ENCODE results near the gene HOOK1. TPM values are rescaled to one million over a fixed set of nuclear protein-coding genes. Genes with fewer than 3 reads are reported as not detected.

The HOOK1 gene
- total and polyA plus RNA-seq, 2 experiments from 2014 or later = 27.4 to 27.6 TPM

- TF ChIP-seq ZNF462 (CRISPR knock-in tag; IDR thresholded peaks at IDR 0.05) (no peak), EZH2phosphoT487 (IDR thresholded peaks at IDR 0.05; ENCODE audit: unreplicated experiment) (no peak), NANOG (IDR thresholded peaks at IDR 0.05; ENCODE audit: borderline replicate concordance) (no peak), CREB1 (CRISPR knock-in tag; IDR thresholded peaks at IDR 0.05; ENCODE audit: low read depth) (no peak), STAT1 (IDR thresholded peaks at IDR 0.05; ENCODE audit: unreplicated experiment) (no peak), ZNF114 (CRISPR knock-in tag; IDR thresholded peaks at IDR 0.05) (no peak), EZH2 (IDR thresholded peaks at IDR 0.05; ENCODE audit: low read depth, unreplicated experiment) (no peak), ZNF331 (CRISPR knock-in tag; IDR thresholded peaks at IDR 0.05; ENCODE audit: low read depth) (no peak), JUNB (IDR thresholded peaks at IDR 0.05; ENCODE audit: unreplicated experiment) (no peak), ETS1 (IDR thresholded peaks at IDR 0.05) (no peak)
These were observed 47.6 kb upstream of the HOOK1 start (continued) for GRCh38 chr1:59767119-59767518.

All from GM23338 (cell line).